ENCODE data around the gene ARHGDIG.

The ARHGDIG gene

DNA sequence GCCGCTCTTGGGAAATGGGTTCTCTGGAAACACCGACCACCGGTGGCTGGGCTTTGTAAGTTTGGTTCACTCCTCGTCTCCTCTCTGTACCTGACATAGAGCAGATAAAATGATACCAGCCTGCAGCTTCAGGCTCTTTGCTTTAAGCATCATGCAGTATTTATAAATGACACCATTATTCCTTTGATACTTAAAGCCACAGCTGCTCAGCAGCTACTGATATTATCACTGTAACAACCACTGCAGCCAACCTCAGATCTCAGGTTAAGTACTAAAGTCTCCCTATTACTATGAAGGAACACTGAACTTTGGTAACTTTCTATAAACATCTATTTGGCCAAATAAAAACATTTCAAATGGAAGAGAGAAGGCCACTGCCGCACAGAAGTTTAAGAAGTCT, 37.2 kb downstream of the ARHGDIG start:
- no peak for TF ChIP-seq CTCF (IDR thresholded peaks at IDR 0.05; ENCODE audit: insufficient read depth, low read depth, low read length, missing control alignments)
- H3K4me3 ChIP-seq (ENCODE audit: low read depth, low read length): no peak overlapping the region
- no peak for DNase-seq (ENCODE audit: low read depth)

- no peak for TF ChIP-seq CTCF (IDR thresholded peaks at IDR 0.05; ENCODE audit: insufficient read depth, low read depth, low read length, missing control alignments)
- DNase-seq (ENCODE audit: low read depth): no peak
- no peak overlapping the region for H3K4me3 ChIP-seq (ENCODE audit: low read depth, low read length)
These were observed 38.2 kb downstream of the ARHGDIG start for GRCh38 chr16:318628-319027.

DNA sequence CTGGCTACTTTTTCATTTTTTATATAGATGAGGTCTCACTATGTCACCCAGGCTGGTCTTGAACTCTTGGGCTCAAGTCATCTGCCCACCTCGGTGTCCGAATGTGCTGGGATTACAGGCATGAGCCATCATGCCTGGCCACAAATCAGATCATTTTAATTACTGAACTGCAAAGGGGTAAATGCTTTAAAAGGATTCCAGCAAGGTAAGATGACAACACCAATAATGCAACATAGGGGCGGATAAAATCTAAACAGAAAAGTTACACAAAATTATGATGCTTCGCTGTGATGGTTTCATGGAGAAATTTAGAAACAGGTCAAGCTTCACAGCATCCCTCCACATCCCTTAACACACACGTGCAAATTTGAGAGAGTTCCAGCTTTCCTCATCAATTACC, 39.8 kb downstream of the ARHGDIG start:
- DNase-seq (ENCODE audit: low read depth): no peak
- H3K4me3 ChIP-seq (ENCODE audit: low read depth, low read length): no peak overlapping the region
- no peak for TF ChIP-seq CTCF (IDR thresholded peaks at IDR 0.05; ENCODE audit: insufficient read depth, low read depth, low read length, missing control alignments)

DNA sequence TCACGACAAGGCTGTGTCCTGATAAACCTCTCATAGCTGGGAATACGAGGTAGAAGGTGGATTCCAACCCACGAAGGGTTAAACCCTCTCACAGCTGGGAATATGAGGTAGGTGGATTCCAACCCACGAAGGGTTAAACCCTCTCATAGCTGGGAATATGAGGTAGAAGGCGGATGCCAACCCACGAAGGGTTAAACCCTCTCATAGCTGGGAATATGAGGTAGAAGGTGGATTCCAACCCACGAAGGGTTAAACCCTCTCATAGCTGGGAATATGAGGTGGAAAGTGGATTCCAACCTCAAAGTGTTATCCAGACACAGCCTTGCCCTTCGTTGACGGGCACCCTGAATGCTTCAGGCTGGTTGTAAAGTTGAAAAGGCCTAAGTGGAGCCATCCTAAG, 41.1 kb downstream of the ARHGDIG start:
- TF ChIP-seq CTCF (IDR thresholded peaks at IDR 0.05; ENCODE audit: insufficient read depth, low read depth, low read length, missing control alignments): no peak
- no peak overlapping the region for H3K4me3 ChIP-seq (ENCODE audit: low read depth, low read length)
- no peak for DNase-seq (ENCODE audit: low read depth)

- H3K4me3 ChIP-seq (ENCODE audit: low read depth, low read length): no peak overlapping the region
- no peak for DNase-seq (ENCODE audit: low read depth)
- TF ChIP-seq CTCF (IDR thresholded peaks at IDR 0.05; ENCODE audit: insufficient read depth, low read depth, low read length, missing control alignments): no peak
These were observed 42.2 kb downstream of the ARHGDIG start for GRCh38 chr16:322476-323143.

- TF ChIP-seq CTCF (IDR thresholded peaks at IDR 0.05; ENCODE audit: insufficient read depth, low read depth, low read length, missing control alignments): no peak
- no peak overlapping the region for H3K4me3 ChIP-seq (ENCODE audit: low read depth, low read length)
These were observed 43.7 kb downstream of the ARHGDIG start for GRCh38 chr16:324201-324450.

More at GRCh38 chr16:324201-324450, 43.7 kb downstream of the ARHGDIG start:
- DNase-seq (ENCODE audit: low read depth): no peak

All from GM12865 (cell line).